ENCODE measurements around the gene MZB1. TPM values are rescaled to one million over a fixed set of nuclear protein-coding genes. Genes with fewer than 3 reads are reported as not detected.

The MZB1 gene
- total RNA-seq, 1 experiment from 2014 or later = 1.1 TPM

GRCh38 chr5:139439013-139439903 is 49.5 kb upstream of the MZB1 start, which contains the start of gene DNAJC18 (continued):
- TF ChIP-seq GABPB1 (CRISPR knock-in tag; IDR thresholded peaks at IDR 0.05) (0 out of 2 replicates have a peak, but pooled peaks have one; percentile 57), CREM (CRISPR knock-in tag; IDR thresholded peaks at IDR 0.05) (no peak), USF1 (CRISPR knock-in tag; IDR thresholded peaks at IDR 0.05) (peak; percentile 68; the same call in 1 of the 2 replicates), SP1 (CRISPR knock-in tag; conservative IDR thresholded peaks at IDR 0.05) (peak; percentile 69), ZNF138 (CRISPR knock-in tag; conservative IDR thresholded peaks at IDR 0.05) (peak; percentile 31; the same call in 1 of the 2 replicates)
- TF ChIP-seq, protein P1, sequence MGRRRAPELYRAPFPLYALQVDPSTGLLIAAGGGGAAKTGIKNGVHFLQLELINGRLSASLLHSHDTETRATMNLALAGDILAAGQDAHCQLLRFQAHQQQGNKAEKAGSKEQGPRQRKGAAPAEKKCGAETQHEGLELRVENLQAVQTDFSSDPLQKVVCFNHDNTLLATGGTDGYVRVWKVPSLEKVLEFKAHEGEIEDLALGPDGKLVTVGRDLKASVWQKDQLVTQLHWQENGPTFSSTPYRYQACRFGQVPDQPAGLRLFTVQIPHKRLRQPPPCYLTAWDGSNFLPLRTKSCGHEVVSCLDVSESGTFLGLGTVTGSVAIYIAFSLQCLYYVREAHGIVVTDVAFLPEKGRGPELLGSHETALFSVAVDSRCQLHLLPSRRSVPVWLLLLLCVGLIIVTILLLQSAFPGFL (CRISPR knock-in tag; IDR thresholded peaks at IDR 0.05; ENCODE audit: borderline replicate concordance) = no peak

DNA sequence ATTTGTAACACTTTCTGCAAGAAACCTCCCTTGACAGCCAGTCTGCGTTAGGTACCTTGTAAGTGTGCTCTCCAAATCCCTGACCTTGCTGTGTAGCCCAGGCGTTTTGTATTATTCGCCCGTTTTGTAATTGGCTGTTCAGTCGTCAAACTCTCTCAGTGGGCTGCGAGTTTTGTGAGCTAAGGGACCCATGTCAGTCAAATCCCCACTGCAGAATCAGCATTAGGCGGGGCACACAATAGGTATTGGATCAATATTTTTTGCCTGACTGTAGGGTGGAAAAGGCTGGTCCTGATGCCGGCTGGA is 48.9 kb upstream of the MZB1 start:
- H3K4me1 Mint-ChIP-seq = peaks cover 27% of the 10 kb centered on the region
- no peaks in the 10 kb centered on the region for H3K9me3 Mint-ChIP-seq
- no peak for TF ChIP-seq GABPB1 (CRISPR knock-in tag; IDR thresholded peaks at IDR 0.05)
- TF ChIP-seq NFATC4 (CRISPR knock-in tag; IDR thresholded peaks at IDR 0.05) = no peak
- TF ChIP-seq AR (CRISPR knock-in tag; IDR thresholded peaks at IDR 0.05) = no peak
- TF ChIP-seq ARID4B (CRISPR knock-in tag; IDR thresholded peaks at IDR 0.05; ENCODE audit: borderline replicate concordance) = no peak
- no peak for TF ChIP-seq MLX (CRISPR knock-in tag; IDR thresholded peaks at IDR 0.05)
- TF ChIP-seq GRHL2 (CRISPR knock-in tag; IDR thresholded peaks at IDR 0.05; ENCODE audit: insufficient replicate concordance, severe bottlenecking) = no peak
- TF ChIP-seq RELA (CRISPR knock-in tag; IDR thresholded peaks at IDR 0.05; ENCODE audit: borderline replicate concordance) = no peak
- H3K36me3 Mint-ChIP-seq = peaks cover 6% of the 10 kb centered on the region; the same call in 1 of the 2 replicates
- H3K4me3 Mint-ChIP-seq = peak overlapping the region; percentile 95
- DNase-seq (ENCODE audit: low spot score) = no peak
- ChIA-PET POLR2A (interaction anchor here (0.7 to 1.4 kb wide), 8 partner anchors 8 to 123 kb away, joined by 3 to 7 read pairs (median 4); partner anchors contain the start of gene SPATA24), CTCF (interaction anchor here (0.9 to 3.5 kb wide), 13 partner anchors 16 to 934 kb away, joined by 3 to 25 read pairs (median 6); no protein-coding TSS in a partner anchor)
- no peak for ATAC-seq
- H3K27me3 Mint-ChIP-seq (ENCODE audit: low read depth) = peaks cover 4% of the 10 kb centered on the region; the same call in 1 of the 2 replicates
- peak overlapping the region; percentile 20; the same call in 1 of the 2 replicates for H3K27ac Mint-ChIP-seq

Measured in WTC11 (cell line).